SHP77 treated with DMSO at 0.1 percent for 48 hours (cell line): Measurements from ENCODE around the gene RAD9A.

ENCODE experiments used
- DNase-seq: peaks from one replicate; lab custom pipeline; 2025; lab: John Stamatoyannopoulos, UW

Gene RAD9A

DNA sequence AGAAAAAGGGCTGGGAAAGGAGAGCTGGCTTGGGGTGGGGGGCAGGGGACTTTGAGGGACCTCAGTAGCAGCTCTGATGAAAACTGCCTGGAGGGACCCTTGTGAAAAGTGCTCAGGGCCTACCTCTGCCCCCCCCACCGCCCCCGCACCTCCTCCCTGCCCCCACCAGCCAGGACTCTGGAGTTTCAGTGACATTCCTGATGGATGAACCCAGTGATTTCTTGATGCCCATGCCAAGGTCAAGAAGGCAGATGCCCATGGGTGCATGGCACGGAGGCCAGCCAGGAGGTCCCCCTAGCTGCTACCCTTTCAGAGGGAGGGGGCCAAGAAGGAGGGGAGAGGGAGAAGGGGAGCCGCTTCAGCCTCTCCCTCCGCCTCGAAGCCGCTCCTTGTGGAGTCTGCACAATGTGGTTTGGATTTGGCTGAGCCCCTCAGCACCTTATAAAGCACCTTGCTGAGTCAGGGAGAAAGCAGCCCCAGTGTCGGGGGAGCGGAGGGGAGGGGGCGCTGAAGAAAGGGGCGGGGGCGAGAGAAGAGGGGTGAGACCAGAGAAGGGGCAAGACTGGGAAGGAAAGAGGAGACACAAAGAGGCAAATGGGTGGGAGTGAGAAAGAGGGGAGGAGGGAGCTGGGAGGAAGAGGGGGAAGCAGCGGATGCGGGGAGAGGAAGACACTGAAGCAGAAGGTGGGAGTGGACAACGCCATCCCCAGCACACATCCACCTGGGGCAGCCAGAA lies 16.3 kb upstream of the RAD9A start:
- DNase-seq, result no peak

GRCh38 chr11:67376063-67376820 lies 15.5 kb upstream of the RAD9A start:
- no peak for DNase-seq

DNA sequence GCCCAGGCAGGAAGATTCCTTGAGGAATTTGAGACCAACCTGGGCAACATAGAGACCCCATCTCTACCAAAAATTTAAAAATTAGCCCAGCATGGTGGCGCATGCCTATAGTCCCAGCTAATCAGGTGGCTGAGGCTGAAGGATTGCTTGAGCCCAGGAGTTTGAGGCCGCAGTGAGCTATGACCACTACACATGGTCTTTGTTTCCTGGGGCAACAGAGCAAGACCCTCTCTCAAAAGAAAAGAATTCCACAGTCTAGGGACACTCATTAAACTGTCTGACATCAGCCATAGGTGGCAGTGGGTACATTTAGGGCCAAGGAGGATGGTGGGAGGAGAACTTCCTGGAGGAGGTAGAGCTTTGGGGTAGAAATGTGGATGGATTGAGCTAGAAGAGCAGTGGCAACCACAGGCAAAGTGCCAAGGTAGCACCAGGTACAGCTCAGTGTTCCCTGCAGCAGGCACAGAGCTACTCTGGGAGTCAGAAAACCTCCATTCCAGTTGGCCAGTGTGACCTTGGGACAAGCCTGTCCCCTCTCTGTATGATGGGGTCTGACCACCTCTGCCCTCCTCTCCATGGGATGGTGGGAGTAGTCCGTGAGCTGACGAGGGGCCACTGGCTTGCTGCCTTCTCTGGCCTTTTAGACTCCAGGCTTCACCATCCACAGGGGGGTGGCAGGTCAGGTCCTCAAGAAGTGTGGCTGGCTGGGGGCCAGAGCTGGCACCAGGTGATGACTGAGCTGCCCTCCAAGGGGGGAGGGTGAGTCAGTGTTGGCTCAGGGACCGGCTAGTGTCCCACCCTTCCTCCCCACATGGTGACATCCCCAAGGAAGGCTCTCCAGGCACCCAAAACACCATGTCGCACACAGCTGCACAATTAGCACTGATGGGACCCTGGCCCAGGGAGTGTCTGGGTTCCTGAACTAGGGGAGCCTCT lies 14.6 kb upstream of the RAD9A start:
- DNase-seq, result no peak

GRCh38 chr11:67378544-67378943 lies 13.2 kb upstream of the RAD9A start:
- DNase-seq, result no peak

DNA sequence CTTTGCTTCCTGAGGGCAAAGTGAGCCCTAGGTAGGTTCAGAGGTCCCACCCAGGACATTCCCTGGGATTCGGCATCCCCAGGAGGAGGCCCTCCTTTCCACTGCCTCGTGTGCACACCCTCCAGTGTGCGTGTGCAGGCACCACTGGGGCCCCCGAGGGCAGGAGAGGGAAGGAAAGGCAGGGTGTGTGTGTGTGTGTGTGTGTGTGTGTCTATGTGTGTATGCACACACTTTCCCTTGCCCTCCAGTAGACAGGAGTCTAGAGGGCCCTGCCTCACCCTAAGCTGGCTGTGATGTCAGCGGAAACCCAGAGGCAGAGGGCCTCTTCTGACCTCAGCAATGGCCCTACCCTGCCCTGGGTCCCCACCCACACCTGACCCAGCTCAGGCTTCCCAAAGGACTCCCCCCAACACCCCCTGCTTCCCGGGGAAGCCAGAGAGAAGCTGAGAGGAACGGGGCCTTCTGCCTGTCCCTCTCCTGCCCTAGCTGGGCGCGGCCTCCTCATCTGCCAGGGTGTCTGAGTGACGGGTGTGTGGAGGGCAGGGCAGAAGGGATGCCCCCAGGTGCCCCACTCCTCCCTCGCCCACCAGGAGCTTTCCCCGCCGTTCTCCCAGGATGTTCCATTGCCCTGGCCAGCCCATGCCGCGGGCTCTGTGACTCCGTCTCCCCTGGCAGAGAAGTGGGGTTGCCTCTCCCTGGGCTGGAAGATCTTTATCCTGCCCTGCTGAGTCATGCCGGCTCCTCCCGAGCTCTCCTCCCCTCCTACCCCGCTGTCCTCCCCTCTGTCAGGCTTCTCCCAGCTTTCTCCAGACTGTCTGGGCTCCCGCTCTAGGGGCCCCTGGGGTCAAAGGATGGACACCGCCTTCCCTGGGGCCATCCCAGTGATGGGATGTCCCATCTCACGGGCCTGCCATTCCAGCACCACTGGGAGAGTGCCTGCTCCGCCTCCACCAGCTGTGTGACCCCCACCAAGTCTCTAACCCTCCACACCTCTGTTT lies 12.4 kb upstream of the RAD9A start:
- no peak for DNase-seq

DNA sequence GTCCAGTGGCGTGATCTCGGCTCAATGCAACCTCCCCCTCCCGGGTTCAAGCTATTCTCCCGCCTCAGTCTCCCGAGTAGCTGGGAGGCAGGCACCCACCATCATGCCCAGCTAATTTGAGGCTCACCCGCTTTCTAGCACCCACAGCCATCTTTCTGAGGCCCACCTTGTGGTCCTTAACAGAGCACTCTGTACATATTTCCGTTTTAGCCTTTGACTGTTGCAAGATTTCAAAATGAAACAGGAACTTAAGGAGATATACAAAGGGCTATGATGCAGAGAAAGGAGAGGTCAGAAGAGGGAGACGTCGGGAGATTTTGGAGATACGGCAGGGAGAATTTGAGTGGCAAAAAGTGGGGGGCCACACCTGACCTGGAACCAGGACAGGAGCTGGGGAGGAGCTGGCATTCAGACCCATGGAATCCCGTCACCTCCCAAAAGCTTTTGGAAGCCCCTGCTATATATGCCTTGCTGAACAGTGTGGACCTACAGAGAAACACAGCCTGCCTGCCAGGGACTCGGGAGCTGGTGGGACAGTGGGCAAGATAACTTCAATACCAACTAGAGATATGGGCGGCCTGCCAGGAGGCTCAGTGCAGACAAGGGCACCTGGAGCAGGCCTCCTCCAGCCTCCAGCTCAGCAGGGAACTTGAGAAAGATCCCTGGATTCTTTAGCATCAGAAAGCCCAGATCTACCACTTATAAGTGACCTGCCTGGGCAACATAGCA lies 10.4 kb upstream of the RAD9A start:
- DNase-seq, result no peak

GRCh38 chr11:67382276-67383136 lies 9.3 kb upstream of the RAD9A start:
- DNase-seq, result peak; percentile 46

DNA sequence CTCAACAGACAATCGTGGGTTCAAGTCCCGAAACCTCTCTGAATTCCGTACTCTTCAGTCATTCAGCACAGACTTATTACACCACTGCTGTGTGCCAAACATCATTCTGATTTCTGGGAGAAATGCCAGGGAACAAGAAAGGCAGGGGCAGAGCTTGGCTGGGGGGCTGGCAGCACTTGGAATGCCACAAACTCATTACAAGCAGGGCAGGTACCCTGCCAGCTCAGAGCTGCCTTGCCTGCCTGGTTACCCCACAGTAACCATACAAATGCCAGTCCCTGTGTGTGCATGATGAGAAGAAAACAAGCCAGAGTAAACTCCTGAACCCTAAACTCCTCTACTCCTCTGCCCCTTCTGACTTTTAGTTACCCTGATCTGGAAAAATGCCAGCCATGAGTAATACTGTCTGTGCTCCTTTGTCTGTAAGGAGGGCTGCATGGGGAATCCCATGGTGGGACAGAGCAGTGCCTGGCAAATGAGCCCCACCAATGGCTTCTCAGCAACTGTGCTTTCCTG lies 6.9 kb upstream of the RAD9A start:
- DNase-seq, result no peak

DNA sequence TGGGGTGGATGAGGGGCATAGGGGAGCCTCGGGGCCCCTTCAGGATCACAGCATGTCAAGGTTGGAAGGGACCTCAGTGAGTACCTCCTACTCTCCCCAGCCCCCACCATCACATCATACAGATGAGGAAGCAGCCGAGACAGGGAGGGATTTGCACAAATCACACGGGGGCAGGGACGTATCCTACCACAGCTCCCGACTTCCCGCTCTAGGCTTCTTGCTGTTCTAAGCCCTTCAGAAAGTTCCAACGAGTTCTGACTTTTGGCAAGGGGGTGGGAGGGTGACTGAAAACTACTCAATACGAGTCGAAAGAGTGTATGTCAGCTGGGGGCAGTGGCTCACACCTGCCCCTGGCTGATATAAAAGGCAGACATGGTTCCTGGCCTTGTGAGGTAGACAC lies 4.7 kb upstream of the RAD9A start:
- DNase-seq, result no peak

- DNase-seq, result no peak
Measured at GRCh38 chr11:67387518-67387917, 4.3 kb upstream of the RAD9A start.

DNA sequence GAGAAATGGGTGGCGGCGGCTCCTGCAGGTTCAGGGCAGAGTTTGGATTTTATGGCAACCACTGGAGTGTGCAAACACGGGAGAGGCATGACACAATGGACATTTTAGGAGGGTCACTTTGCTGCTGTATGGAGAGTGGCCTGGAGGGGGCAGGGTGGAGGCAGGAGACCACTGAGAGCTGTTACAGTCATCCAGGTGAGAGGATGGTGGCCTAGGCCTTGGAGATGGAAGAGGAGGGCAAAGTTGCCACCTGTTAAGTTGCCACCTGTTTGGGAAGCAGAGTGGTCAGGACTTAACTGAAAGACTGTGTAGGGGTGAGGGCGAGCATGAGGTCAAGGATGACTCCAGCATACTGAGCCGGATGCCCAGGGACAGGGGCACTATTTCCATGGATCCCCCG lies 2.3 kb upstream of the RAD9A start:
- DNase-seq, result peak; percentile 27

- no peak for DNase-seq
Measured at GRCh38 chr11:67390947-67391303, 861 bp upstream of the RAD9A start.

DNA sequence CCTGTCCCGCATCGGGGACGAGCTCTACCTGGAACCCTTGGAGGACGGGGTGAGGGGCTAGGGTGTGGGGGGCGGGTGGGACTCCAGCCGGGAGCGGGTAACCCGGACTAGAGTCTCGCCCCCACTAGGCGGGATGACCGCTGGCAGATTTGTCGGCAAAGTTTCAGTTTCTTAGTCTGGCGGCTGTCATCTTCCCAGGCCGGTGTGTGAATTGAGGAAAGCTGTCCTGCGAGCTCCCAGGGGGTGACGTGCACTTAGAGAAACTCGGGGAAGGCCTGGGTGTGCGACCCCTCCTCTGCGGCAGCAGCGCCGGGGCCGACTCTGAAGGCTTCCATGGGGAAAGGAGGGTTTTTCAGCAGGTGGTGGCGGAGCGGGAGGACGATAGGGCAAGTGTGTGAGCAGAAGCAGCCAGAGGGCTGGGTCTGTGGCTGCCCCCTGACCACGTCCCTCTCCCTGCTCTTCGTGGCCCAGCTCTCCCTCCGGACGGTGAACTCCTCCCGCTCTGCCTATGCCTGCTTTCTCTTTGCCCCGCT lies 463 bp downstream of the RAD9A start:
- no peak for DNase-seq

- no peak for DNase-seq
Measured at GRCh38 chr11:67393437-67393836, 1.7 kb downstream of the RAD9A start.

DNA sequence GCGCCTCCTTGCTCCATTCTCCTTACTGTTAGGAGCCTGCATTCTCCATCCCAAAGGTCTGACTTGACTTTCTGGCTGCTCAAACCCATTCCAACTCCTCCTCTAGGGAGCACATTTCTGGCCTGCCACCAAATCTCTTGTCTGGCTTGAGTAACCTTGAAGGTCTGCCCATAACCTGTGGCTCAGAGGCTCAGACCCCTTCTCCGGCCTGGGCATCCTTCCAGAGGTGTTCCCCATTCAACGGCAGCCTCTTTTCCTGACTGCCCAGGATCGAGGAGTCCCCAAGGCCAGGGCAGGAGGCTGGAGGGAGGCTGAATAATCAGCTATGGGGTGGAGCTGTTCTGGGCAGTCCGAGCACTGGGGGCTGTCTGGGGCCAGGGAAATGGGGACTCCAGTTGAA lies 2.2 kb downstream of the RAD9A start:
- no peak for DNase-seq

DNA sequence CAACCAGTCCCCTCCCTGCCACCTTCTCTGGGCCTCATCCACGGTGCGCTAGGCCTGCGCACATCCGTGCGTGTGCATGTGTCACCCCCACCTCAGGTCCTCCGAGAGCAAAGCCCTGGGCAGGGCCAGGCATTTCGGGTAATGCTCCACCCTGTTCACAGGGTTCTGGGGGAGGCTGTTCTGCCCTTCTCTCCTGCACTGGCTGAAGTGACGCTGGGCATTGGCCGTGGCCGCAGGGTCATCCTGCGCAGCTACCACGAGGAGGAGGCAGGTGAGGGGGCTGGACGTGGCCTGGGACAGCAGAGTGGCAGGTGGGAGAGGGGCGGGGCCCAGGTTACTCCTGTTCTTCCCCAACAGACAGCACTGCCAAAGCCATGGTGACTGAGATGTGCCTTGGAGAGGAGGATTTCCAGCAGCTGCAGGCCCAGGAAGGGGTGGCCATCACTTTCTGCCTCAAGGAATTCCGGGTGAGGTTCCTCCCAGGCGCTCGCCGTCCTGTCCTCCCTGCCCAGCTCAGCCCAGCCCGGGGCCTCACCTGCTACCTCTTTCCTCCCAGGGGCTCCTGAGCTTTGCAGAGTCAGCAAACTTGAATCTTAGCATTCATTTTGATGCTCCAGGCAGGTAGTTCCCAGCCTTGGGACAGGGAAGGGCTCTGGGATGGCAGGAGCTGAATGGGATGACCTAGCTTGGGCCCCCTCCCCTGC lies 3.9 kb downstream of the RAD9A start:
- DNase-seq, result no peak

DNA sequence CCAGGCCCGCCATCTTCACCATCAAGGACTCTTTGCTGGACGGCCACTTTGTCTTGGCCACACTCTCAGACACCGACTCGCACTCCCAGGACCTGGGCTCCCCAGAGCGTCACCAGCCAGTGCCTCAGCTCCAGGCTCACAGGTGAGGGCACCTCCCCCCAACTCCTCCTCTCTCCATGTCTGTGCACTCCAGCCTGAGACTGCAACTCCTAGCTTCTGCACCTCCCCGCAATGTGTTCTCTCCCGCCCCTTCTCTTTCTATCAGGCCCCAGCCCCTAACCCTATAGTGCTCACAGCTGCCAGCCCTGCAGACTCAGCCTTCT lies 4.4 kb downstream of the RAD9A start:
- no peak for DNase-seq

DNA sequence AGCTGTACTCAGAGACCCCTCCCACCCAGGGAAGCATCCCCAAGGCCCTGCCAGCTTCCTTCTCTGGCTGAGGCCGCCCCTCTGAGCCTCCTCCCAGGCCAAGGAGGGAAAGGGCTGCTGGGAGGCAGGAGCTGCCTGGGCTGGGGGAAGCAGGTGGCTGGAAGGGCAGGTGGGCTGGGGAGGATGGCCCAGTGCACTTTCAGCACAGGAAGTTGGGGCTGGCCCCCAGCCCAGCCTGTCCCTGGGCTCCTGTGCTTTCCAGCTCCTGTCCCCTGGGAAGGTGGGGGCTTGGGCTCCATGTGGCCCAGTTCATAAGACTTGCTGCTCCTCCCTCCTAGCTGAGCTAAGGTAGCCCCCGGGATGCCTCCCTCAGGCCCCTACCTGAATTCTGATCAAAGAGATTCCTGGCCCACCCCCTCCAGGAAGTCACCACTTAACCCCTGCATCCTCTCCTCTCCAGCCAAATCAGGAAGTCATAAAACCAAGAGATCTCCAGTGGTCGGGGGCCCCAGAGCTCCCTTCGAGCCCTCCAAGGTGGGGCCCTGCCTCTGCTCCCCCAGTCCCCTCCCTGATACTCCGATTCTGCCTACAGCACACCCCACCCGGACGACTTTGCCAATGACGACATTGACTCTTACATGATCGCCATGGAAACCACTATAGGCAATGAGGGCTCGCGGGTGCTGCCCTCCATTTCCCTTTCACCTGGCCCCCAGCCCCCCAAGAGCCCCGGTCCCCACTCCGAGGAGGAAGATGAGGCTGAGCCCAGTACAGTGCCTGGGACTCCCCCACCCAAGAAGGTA lies 5.0 kb downstream of the RAD9A start:
- no peak for DNase-seq
